GM12872 (cell line): ENCODE measurements around the gene CIPC.

Source experiments
- TF ChIP-seq, protein P1 (sequence below): IDR thresholded peaks from 3 replicates; pipeline ENCODE4 v1.5.1; 2011; ENCODE audit warnings: low read depth, mild to moderate bottlenecking, low read length, moderate library complexity; ENCODE audit not compliant: insufficient read depth

CIPC gene

DNA sequence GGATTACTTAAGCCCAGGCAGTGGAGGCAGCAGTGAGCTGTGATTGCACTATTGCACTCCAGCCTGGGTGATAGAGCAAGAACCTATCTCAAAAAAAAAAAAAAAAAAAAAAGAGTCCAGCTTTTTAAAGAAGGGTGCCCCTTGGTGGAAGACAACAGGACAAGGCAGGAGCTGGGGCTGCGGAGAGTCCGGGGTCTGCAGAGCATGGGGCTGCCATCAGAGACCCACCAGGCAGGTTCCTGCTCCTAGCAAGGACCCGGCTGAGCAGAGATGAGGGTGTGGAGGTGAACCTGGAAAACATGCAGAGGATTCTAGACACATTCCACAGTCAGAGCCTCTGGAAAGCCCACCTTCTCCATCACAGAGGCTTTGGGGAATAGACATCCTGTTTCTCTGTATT, 21.0 kb upstream of the CIPC start:
- TF ChIP-seq, protein P1, sequence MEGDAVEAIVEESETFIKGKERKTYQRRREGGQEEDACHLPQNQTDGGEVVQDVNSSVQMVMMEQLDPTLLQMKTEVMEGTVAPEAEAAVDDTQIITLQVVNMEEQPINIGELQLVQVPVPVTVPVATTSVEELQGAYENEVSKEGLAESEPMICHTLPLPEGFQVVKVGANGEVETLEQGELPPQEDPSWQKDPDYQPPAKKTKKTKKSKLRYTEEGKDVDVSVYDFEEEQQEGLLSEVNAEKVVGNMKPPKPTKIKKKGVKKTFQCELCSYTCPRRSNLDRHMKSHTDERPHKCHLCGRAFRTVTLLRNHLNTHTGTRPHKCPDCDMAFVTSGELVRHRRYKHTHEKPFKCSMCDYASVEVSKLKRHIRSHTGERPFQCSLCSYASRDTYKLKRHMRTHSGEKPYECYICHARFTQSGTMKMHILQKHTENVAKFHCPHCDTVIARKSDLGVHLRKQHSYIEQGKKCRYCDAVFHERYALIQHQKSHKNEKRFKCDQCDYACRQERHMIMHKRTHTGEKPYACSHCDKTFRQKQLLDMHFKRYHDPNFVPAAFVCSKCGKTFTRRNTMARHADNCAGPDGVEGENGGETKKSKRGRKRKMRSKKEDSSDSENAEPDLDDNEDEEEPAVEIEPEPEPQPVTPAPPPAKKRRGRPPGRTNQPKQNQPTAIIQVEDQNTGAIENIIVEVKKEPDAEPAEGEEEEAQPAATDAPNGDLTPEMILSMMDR: no peak

DNA sequence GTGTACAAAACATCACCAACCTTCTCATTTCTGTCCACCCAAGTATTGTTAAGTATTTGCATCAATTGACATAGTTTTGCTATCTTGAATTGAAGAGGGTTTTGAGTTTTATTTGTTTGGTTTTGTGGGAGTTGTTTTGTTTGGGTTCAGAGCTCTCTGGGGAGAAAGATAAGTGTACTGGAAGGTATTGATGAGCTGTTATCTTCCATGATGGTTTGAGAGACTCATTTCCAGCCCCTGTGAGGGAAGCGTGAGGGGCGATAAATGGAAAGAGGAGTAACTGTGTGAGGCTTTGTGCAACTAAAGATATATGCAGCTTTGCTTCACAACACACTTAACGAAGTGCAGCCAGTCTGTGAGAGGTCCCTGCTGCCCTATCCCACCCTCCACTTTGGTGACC, 15.7 kb upstream of the CIPC start:
- TF ChIP-seq, protein P1: no peak

DNA sequence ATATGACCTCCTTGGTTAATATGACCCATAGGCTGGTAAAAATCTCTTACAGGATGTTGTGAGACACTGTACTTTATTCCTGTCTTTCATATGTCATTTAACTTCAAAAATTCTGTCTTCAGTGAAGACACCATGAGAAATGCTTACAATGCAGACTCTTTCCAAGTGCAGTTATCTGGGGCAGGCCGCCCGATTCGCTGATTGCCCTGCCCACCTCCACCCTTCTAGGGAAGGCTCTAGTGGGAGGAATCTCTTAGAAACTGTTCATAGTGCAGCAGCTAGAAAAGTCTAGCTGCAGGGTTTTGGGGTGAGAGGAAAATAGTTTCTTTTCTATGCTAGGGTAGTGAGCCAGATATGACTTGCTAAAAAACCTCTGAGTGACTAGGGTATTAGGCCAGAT, 15.0 kb upstream of the CIPC start:
- TF ChIP-seq, protein P1: no peak

DNA sequence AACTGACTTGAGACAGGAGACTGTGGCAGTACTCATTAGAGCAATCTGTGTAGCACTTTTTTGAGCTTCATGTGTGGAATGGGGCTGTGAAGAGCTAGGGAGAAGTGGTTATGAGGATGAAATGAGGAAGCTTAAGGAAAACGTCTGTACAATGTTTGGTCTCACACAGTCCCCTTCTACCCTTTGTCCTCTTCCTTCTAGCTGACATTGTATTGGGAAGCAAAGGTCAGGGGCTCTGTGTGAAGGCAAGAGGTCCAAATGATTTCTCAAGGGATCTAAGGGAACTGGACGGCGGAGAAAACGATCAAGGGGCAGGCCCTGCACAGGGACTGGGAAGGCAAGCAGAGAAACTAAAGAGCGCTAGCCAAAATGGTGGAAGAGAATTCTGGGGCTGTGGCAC, 13.1 kb upstream of the CIPC start:
- TF ChIP-seq, protein P1: no peak

DNA sequence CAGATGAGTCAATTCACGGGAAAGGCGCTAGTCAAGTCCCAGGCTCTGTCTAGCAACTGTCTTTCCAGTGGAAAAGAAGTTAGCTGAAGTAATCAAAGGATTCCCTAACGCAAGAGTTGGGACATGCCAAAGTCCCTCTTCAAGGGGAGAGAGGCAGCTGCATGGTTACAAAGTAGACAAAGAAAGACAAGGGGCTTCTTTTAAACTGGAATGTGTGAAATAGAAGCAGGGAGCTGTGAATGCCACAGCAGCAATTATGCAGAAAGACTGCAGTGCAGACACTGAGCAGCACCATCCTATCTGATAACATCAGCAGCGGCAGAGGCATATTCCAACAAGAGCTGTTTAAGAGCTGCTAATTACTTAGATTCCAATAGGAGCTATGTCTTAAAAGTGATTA, 12.5 kb upstream of the CIPC start:
- TF ChIP-seq, protein P1: no peak

DNA sequence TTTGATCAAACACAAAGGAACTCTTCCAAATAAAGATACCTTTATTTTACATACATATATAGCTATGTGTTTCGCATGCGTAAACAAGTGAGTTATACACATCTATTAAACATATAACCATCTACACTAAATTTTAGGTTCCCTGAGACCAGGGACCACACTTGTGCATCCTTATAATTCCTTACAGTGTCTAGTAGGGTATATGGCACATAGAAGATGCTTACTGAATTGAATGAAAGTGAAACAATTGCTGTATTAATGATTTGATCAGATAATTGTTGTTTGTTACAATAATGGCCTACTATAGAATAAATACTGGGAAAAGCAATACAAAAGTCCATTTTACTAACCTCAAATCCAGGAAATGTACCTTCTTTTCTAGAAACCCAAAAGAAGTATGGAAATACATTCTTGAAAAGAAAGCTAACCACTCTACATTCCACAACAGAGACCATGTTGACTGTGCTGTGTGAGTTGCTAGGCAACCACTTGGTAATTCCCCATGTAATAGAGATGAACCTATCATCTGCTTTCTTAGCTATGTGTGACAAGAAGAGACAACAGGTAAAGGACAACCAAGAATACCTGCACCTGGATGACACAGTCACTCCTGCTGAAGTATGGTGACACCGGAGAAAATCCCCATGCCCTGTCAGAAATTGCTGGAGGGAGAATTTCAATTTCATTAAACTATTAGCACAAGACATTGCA, 11.9 kb upstream of the CIPC start:
- TF ChIP-seq, protein P1: no peak

DNA sequence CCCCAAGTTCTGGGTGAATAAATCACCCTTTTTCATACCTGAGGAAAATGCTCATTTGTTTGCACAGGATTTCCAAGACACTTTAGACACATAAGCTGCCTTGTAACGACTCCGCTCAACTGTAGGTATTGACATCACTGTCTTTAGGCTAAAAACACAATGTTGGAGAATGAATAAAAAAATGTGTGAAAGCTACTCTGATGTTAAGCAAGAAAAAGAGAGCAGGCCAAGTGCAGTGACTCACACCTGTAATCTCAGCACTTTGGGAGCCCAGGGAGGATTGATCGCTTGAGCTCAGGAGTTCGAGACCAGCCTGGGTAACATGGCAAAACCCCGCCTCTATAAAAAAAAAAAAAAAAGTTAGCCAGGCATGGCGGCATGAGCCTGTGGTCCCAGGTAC, 11.1 kb upstream of the CIPC start:
- TF ChIP-seq, protein P1: no peak
